Karpas-422 (cell line): Measurements from ENCODE around the gene CD274. TPM values are rescaled to one million over a fixed set of nuclear protein-coding genes. Genes with fewer than 3 reads are reported as not detected.
"Not testable (repeated sequence)": the region's sequence is repeated elsewhere in the genome, so short reads cannot be mapped to it uniquely, and the experiment has no call there.

Source experiments
- DNase-seq: peaks from one replicate; pipeline ENCODE4 v3.0.0-alpha.2; 2015
- H2AFZ ChIP-seq: fragments of 200-600 bp; sonication (generic); 2 replicates; pipeline ENCODE4 v1.6.1; 2014; ENCODE audit warnings: antibody characterized with exemption, low read length, mixed read lengths
- H3K27ac ChIP-seq: fragments of 200-600 bp; sonication (generic); 2 replicates; pipeline ENCODE4 v1.5.1; 2014; ENCODE audit warnings: mild to moderate bottlenecking, low read length, moderate library complexity
- H3K27me3 ChIP-seq: fragments of 200-600 bp; sonication (generic); 2 replicates; pipeline ENCODE4 v1.6.1; 2014; ENCODE audit warnings: low read length, mixed read lengths
- H3K36me3 ChIP-seq: fragments of 200-600 bp; sonication (generic); 2 replicates; pipeline ENCODE4 v1.6.1; 2014; ENCODE audit warnings: low read length, mixed read lengths; ENCODE audit not compliant: insufficient read depth
- H3K4me1 ChIP-seq: fragments of 200-600 bp; sonication (generic); 2 replicates; pipeline ENCODE4 v1.6.1; 2014; ENCODE audit warnings: mild to moderate bottlenecking, low read length, mixed read lengths
- H3K4me2 ChIP-seq: fragments of 200-600 bp; sonication (generic); 2 replicates; pipeline ENCODE4 v1.6.1; 2014; ENCODE audit warnings: low read length, low read depth, mild to moderate bottlenecking; ENCODE audit not compliant: poor library complexity, severe bottlenecking
- H3K4me3 ChIP-seq: fragments of 200-600 bp; sonication (generic); 2 replicates; pipeline ENCODE4 v1.5.1; 2014; ENCODE audit warnings: mild to moderate bottlenecking, antibody characterized with exemption, low read length, mixed read lengths
- H3K79me2 ChIP-seq: fragments of 200-600 bp; sonication (generic); 2 replicates; pipeline ENCODE4 v1.6.1; 2014; ENCODE audit warnings: mild to moderate bottlenecking, low read length, mixed read lengths
- H3K9ac ChIP-seq: fragments of 200-600 bp; sonication (generic); 2 replicates; pipeline ENCODE4 v1.6.0; 2014; ENCODE audit warnings: low read length
- H3K9me2 ChIP-seq: fragments of 200-600 bp; sonication (generic), shearing (Covaris generic); replicated peaks from 2 replicates; pipeline ENCODE4 v1.6.0; 2014; ENCODE audit warnings: mild to moderate bottlenecking, low read length, moderate library complexity; ENCODE audit not compliant: insufficient read depth
- H3K9me3 ChIP-seq: fragments of 300-700, 200-600 bp; sonication (generic); 2 replicates; pipeline ENCODE4 v1.6.1; 2014; ENCODE audit warnings: low read length, mixed read lengths
- H4K20me1 ChIP-seq: fragments of 200-600 bp; sonication (generic); 2 replicates; pipeline ENCODE4 v1.6.1; 2014; ENCODE audit warnings: mild to moderate bottlenecking, antibody characterized with exemption, low read length, low read depth; ENCODE audit not compliant: insufficient read depth
- total RNA-seq: library from RNA; depleted of rRNA; stranded (reverse); fragments of >200 nt; shearing (Covaris generic); gene quantifications from 2 replicates; pipeline ENCODE4 v1.2.3, GENCODE V29; 2014; ENCODE audit warnings: low replicate concordance

Gene CD274
- total RNA-seq, 1 experiment from 2014 or later, result 0.11 TPM

DNA sequence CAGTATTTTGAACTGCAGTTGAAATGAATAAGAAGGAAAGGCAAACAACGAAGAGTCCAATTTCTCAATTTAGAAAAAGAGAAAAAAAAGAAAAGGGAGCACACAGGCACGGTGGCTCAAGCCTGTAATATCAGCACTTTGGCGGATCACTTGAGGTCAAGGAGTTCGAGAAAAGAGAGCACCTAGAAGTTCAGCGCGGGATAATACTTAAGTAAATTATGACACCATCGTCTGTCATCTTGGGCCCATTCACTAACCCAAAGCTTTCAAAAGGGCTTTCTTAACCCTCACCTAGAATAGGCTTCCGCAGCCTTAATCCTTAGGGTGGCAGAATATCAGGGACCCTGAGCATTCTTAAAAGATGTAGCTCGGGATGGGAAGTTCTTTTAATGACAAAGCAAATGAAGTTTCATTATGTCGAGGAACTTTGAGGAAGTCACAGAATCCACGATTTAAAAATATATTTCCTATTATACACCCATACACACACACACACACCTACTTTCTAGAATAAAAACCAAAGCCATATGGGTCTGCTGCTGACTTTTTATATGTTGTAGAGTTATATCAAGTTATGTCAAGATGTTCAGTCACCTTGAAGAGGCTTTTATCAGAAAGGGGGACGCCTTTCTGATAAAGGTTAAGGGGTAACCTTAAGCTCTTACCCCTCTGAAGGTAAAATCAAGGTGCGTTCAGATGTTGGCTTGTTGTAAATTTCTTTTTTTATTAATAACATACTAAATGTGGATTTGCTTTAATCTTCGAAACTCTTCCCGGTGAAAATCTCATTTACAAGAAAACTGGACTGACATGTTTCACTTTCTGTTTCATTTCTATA, 602 bp upstream of the CD274 start:
- Histone ChIP-seq H3K79me2 (no peaks in the 10 kb centered on the region), H3K27ac (no peak overlapping the region), H3K27me3 (no peaks in the 10 kb centered on the region), H3K4me3 (peak overlapping the region; percentile 69), H3K4me2 (peak overlapping the region; percentile 74), H4K20me1 (no peaks in the 10 kb centered on the region), H3K9me3 (no peaks in the 10 kb centered on the region), H2AFZ (peak overlapping the region; percentile 13; the same call in 1 of the 2 replicates), H3K4me1 (peaks cover 22% of the 10 kb centered on the region), H3K9me2 (no peaks in the 10 kb centered on the region), H3K9ac (peak overlapping the region; percentile 62), H3K36me3 (no peaks in the 10 kb centered on the region)
- DNase-seq, result no peak

DNA sequence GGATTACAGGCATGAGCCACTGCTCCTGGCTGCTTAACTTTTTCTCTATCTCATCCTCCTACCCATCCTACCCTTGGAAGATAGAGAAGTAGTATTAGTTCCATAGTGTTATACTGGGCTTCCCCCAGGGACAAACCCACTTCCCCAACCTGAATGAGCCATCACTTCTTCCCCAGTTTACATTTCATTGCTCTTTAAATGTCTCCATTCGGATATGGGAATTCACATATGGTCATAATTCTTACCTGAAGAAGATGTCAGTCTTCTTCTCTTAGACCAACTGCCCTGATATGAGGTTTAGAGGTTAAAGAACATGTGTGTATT, 1.9 kb downstream of the CD274 start:
- Histone ChIP-seq H3K4me3 (no peak overlapping the region), H3K4me1 (peaks cover 35% of the 10 kb centered on the region), H3K9ac (no peak overlapping the region), H4K20me1 (no peaks in the 10 kb centered on the region), H3K27me3 (no peaks in the 10 kb centered on the region), H3K9me2 (no peaks in the 10 kb centered on the region), H3K9me3 (no peaks in the 10 kb centered on the region), H3K79me2 (no peaks in the 10 kb centered on the region), H3K36me3 (no peaks in the 10 kb centered on the region), H3K27ac (no peak overlapping the region), H2AFZ (no peak overlapping the region), H3K4me2 (no peak overlapping the region)
- no peak for DNase-seq

DNA sequence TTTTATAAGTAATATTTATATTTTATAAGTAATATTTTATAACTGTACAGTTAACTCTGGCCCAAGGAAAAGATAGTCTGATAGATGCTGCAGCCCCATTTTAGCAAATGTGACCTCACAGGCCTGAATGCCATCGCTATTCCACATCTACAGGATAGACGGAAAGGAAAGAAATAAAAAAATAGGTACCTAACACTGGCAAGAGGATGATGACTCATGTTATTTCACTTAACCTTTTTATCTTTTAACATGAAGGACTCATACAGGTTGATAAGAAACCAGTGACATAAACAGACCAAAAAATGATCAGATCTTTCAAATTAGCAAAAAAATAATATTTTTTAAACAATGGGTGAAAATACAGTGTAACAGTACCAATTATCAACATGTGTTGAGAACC, 2.7 kb downstream of the CD274 start:
- H3K4me2 ChIP-seq, result no peak overlapping the region
- H3K4me1 ChIP-seq, result peaks cover 35% of the 10 kb centered on the region
- DNase-seq, result no peak

DNA sequence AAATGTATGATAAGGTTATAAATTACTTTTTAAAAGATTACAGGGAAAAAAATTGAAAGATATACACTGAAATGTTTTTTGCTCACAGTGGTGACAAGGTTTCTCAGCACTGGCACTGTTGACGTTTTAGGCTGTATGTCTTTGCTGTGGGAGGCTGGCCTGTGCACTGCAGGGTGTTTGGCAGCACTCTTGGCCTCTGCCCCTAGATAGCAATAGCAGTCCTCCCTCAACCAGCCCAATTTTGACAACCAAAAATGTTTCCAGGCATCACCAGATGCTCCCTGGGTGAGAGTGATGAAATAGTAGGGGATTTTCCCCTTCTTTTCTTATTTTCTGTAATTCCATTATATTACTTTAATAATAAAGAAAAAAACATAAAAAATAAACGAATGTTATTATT, 3.3 kb downstream of the CD274 start:
- H3K79me2 ChIP-seq, result no peaks in the 10 kb centered on the region
- H3K9ac ChIP-seq, result no peak overlapping the region
- no peak overlapping the region for H3K27ac ChIP-seq
- H3K36me3 ChIP-seq, result no peaks in the 10 kb centered on the region
- no peak overlapping the region for H3K4me2 ChIP-seq
- DNase-seq, result no peak
- H4K20me1 ChIP-seq, result no peaks in the 10 kb centered on the region
- H2AFZ ChIP-seq, result no peak overlapping the region
- peaks cover 35% of the 10 kb centered on the region for H3K4me1 ChIP-seq
- H3K9me2 ChIP-seq, result no peaks in the 10 kb centered on the region
- H3K9me3 ChIP-seq, result no peaks in the 10 kb centered on the region
- H3K27me3 ChIP-seq, result no peaks in the 10 kb centered on the region
- no peak overlapping the region for H3K4me3 ChIP-seq

More for the DNA sequence above, 2.7 kb downstream of the CD274 start:
- Histone ChIP-seq H3K4me3 (no peak overlapping the region), H3K9ac (no peak overlapping the region), H3K27ac (no peak overlapping the region), H4K20me1 (no peaks in the 10 kb centered on the region), H3K79me2 (no peaks in the 10 kb centered on the region), H2AFZ (no peak overlapping the region), H3K36me3 (no peaks in the 10 kb centered on the region), H3K9me3 (no peaks in the 10 kb centered on the region), H3K27me3 (no peaks in the 10 kb centered on the region), H3K9me2 (no peaks in the 10 kb centered on the region)

DNA sequence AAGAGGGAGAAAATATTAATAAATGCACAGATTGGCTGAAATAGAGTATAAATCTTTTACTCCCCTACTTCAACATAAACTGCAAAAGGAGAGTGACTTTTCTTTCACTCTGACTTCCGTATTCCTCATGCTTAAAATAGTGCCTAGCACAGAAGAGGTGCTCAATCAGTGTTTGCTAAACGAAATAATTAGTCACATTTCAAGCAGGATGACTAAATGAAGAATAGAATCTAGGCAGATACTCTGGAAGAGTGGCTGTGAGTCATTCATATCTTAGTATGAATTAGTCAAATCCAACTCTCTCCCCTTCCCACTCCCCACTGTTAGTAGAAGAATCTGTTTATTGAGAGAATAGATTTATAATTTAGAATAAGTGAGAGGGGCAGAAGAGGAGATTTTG, 4.8 kb downstream of the CD274 start:
- no peaks in the 10 kb centered on the region for H3K9me3 ChIP-seq
- no peaks in the 10 kb centered on the region for H3K36me3 ChIP-seq
- peaks cover 40% of the 10 kb centered on the region for H3K4me1 ChIP-seq
- H3K27me3 ChIP-seq, result no peaks in the 10 kb centered on the region
- H3K27ac ChIP-seq, result peak overlapping the region; percentile 36
- H3K4me3 ChIP-seq, result no peak overlapping the region
- no peaks in the 10 kb centered on the region for H3K79me2 ChIP-seq
- no peaks in the 10 kb centered on the region for H4K20me1 ChIP-seq
- H3K4me2 ChIP-seq, result peak overlapping the region; percentile 26
- no peak overlapping the region for H2AFZ ChIP-seq
- H3K9ac ChIP-seq, result no peak overlapping the region
- DNase-seq, result no peak
- no peaks in the 10 kb centered on the region for H3K9me2 ChIP-seq

DNA sequence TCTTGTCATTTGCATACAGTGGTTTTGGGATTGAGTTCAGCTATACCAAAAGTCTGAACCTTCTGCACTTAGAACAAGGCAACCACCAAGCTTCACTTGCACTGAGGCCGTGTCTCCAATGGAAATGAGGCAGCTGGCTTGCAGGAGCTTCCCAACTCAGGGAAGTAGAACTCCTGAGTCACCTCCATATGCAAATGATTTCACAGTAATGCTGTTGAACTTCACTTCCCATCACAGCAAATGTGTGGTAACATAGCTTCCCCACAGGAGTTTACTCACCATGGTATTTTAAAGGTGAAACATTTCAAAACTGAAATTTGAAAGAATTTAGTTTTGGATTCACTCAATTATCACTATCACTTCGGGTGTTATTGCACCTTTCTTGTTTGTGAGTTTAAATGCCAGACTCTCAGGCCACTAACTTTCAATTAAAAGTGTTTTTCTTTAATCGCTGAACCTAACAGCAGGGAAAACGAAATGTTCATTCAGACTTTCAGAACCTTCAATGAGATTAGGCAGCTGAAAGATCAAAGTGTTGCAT, 9.0 kb downstream of the CD274 start:
- no peak overlapping the region for H2AFZ ChIP-seq
- no peak for DNase-seq
- H3K9me2 ChIP-seq, result no peaks in the 10 kb centered on the region
- H3K9me3 ChIP-seq, result no peaks in the 10 kb centered on the region
- no peaks in the 10 kb centered on the region for H3K79me2 ChIP-seq
- H3K4me2 ChIP-seq, result no peak overlapping the region
- no peaks in the 10 kb centered on the region for H4K20me1 ChIP-seq
- no peak overlapping the region for H3K4me3 ChIP-seq
- no peaks in the 10 kb centered on the region for H3K36me3 ChIP-seq
- H3K27me3 ChIP-seq, result no peaks in the 10 kb centered on the region
- no peak overlapping the region for H3K9ac ChIP-seq
- H3K4me1 ChIP-seq, result peaks cover 26% of the 10 kb centered on the region
- no peak overlapping the region for H3K27ac ChIP-seq

DNA sequence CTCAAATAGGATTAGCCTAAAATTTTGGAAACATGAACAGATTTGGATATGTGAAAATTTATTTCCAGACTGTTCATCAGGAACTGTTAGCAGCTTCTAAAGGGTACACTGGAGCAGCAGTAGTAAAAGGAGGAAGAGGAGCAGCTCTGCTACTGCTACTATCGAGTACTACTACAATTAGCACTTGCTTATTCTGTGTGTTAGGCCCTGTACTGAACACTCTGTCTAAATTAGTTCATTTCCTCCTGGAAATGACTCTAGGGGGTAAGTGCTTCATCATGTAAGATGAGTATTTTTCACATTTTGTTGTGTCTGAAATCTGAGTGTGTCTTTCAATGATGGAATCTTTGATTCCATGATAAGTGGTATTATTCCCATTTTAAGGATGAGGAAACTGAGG, 9.8 kb downstream of the CD274 start:
- H4K20me1 ChIP-seq, result no peaks in the 10 kb centered on the region
- no peaks in the 10 kb centered on the region for H3K36me3 ChIP-seq
- no peak overlapping the region for H2AFZ ChIP-seq
- no peak for DNase-seq
- no peak overlapping the region for H3K4me2 ChIP-seq
- H3K27ac ChIP-seq, result no peak overlapping the region
- H3K4me3 ChIP-seq, result no peak overlapping the region
- H3K9me3 ChIP-seq, result no peaks in the 10 kb centered on the region
- peaks cover 22% of the 10 kb centered on the region for H3K4me1 ChIP-seq
- no peaks in the 10 kb centered on the region for H3K9me2 ChIP-seq
- no peak overlapping the region for H3K9ac ChIP-seq
- no peaks in the 10 kb centered on the region for H3K27me3 ChIP-seq
- H3K79me2 ChIP-seq, result no peaks in the 10 kb centered on the region

DNA sequence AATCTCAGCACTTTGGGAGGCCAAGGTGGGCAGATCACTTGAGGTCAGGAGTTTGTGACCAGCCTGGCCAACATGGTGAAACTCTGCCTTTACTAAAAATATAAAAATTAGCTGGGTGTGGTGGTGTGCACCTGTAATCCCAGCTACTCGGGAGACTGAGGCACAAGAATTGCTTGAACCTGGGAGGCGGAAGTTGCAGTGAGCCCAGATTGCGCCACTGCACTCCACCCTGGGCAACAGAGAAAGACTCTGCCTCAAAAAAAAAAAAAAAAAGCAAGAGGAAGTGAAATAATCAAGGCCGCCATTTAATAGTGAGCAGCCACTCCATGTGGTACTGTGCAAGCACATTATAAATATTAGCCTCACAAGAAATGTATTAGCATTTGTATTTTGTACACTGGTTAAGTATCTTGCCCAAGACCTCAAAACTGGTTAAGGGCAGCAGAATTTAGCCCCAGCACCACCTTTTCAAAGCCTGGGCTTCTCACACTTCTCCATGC, 14.5 kb downstream of the CD274 start:
- H3K27ac ChIP-seq, H3K9me2 ChIP-seq, H3K4me3 ChIP-seq, H3K4me2 ChIP-seq, DNase-seq, H2AFZ ChIP-seq, H3K36me3 ChIP-seq, H3K79me2 ChIP-seq, H3K27me3 ChIP-seq, H3K9ac ChIP-seq, H3K9me3 ChIP-seq, H4K20me1 ChIP-seq: not testable (repeated sequence)
- peaks cover 25% of the 10 kb centered on the region for H3K4me1 ChIP-seq
